H1 (cell line): ENCODE results near the gene ZNF500. TPM values are rescaled to one million over a fixed set of nuclear protein-coding genes. Genes with fewer than 3 reads are reported as not detected.

ENCODE experiments used
- BRCA1 ChIP-seq: IDR thresholded peaks from 2 replicates; pipeline ENCODE4 v1.6.1; 2012; ENCODE audit warnings: low read depth, low read length, improper control_type of control experiment
- USF2 ChIP-seq: IDR thresholded peaks from 2 replicates; pipeline ENCODE4 v1.6.1; 2011; ENCODE audit warnings: low read length, improper control_type of control experiment
- polyA plus RNA-seq, 7 experiments: library from polyadenylated mRNA; depleted of rRNA in 3 of 7; stranded (reverse) in 5 of 7; unstranded in 2 of 7; fragments of >200 nt in 5 of 7; fragments of 200-250 nt in 2 of 7; gene quantifications; 1 replicate in 5 of 7; 2 replicates in 1 of 7; 4 replicates in 1 of 7; pipeline versions ENCODE4 v1.2.1 to v1.2.3, GENCODE V29; 2011 to 2013; ENCODE audit warnings: missing spikeins in 2 of 7, mixed read lengths in 2 of 7
- total RNA-seq: library from RNA; stranded (reverse); fragmentation: NEBNext Ultra II Directional; extraction: Animal tissue kit (Norgen Biotek cat#: 25700); gene quantifications from 2 replicates; pipeline ENCODE4 v1.2.1, GENCODE V29; 2021

The ZNF500 gene
- total and polyA plus RNA-seq, 2 of the 8 experiments (the other 6 are each of a cell fraction or from before 2014, with no cell fraction given) = 10.3 to 10.4 TPM

- TF ChIP-seq USF2 = no peak
- TF ChIP-seq BRCA1 = no peak
Observed at GRCh38 chr16:4788910-4789309, 21.9 kb upstream of the ZNF500 start (continued).
